ENCODE measurements around the gene FGF12. TPM values are rescaled to one million over a fixed set of nuclear protein-coding genes. Genes with fewer than 3 reads are reported as not detected.

FGF12 gene
- total and polyA plus RNA-seq, 3 experiments from 2014 or later: not detected

- no peak overlapping the region for H3K27ac Mint-ChIP-seq
- no peak for DNase-seq
- no peak overlapping the region for H3K27ac ChIP-seq (ENCODE audit: low read depth, low read length)
- no peaks in the 10 kb centered on the region for H3K36me3 Mint-ChIP-seq
- H3K9me3 ChIP-seq (ENCODE audit: low read length): no peaks in the 10 kb centered on the region
- ChIA-PET CTCF (no interaction called here), POLR2A (no interaction called here)
- H3K4me1 ChIP-seq (ENCODE audit: insufficient read depth, low read length): no peaks in the 10 kb centered on the region
- H3K9me3 Mint-ChIP-seq: peaks cover 0 to 10% (median 0%) of the 10 kb centered on the region in 5 donors
- no peaks in the 10 kb centered on the region for H3K27me3 Mint-ChIP-seq
- no peaks in the 10 kb centered on the region for H3K36me3 ChIP-seq (ENCODE audit: insufficient read depth, low read length)
- no peak overlapping the region for H3K4me3 ChIP-seq (ENCODE audit: low read length)
- H3K27me3 ChIP-seq (ENCODE audit: insufficient read depth, low read length, poor library complexity, severe bottlenecking): no peaks in the 10 kb centered on the region
- H3K4me3 Mint-ChIP-seq: no peak overlapping the region
- H3K4me1 Mint-ChIP-seq: no peaks in the 10 kb centered on the region
Measured at GRCh38 chr3:192351441-192351840, 375.9 kb downstream of the FGF12 start.

- no peak for DNase-seq
- ChIA-PET CTCF (no interaction called here), POLR2A (no interaction called here)
- peaks cover 0 to 1% of the 10 kb centered on the region in 2 donors for H3K27me3 Mint-ChIP-seq
- H3K4me3 Mint-ChIP-seq: no peak overlapping the region
- H3K27ac Mint-ChIP-seq: no peak overlapping the region
- Histone ChIP-seq H3K36me3 (ENCODE audit: insufficient read depth, low read length) (no peaks in the 10 kb centered on the region), H3K27ac (ENCODE audit: low read depth, low read length) (no peak overlapping the region), H3K27me3 (ENCODE audit: insufficient read depth, low read length, poor library complexity, severe bottlenecking) (no peaks in the 10 kb centered on the region), H3K9me3 (ENCODE audit: low read length) (no peaks in the 10 kb centered on the region), H3K4me1 (ENCODE audit: insufficient read depth, low read length) (no peaks in the 10 kb centered on the region), H3K4me3 (ENCODE audit: low read length) (no peak overlapping the region)
- peaks cover 0 to 7% (median 0%) of the 10 kb centered on the region in 5 donors for H3K9me3 Mint-ChIP-seq
- H3K4me1 Mint-ChIP-seq: no peaks in the 10 kb centered on the region
- H3K36me3 Mint-ChIP-seq: peaks cover 0 to 2% (median 0%) of the 10 kb centered on the region in 3 donors
Measured at GRCh38 chr3:192340031-192340430, 387.3 kb downstream of the FGF12 start.

- DNase-seq: no peak
- Mint-ChIP-seq H3K4me1 (no peaks in the 10 kb centered on the region), H3K27ac (no peak overlapping the region), H3K36me3 (peaks cover 0 to 2% (median 0%) of the 10 kb centered on the region in 3 donors), H3K27me3 (peaks cover 0 to 1% of the 10 kb centered on the region in 2 donors), H3K4me3 (no peak overlapping the region), H3K9me3 (peaks cover 0 to 7% (median 0%) of the 10 kb centered on the region in 5 donors)
- Histone ChIP-seq H3K4me1 (ENCODE audit: insufficient read depth, low read length) (no peaks in the 10 kb centered on the region), H3K27ac (ENCODE audit: low read depth, low read length) (no peak overlapping the region), H3K36me3 (ENCODE audit: insufficient read depth, low read length) (no peaks in the 10 kb centered on the region), H3K27me3 (ENCODE audit: insufficient read depth, low read length, poor library complexity, severe bottlenecking) (no peaks in the 10 kb centered on the region), H3K4me3 (ENCODE audit: low read length) (no peak overlapping the region), H3K9me3 (ENCODE audit: low read length) (no peaks in the 10 kb centered on the region)
- ChIA-PET POLR2A (no interaction called here), CTCF (no interaction called here)
Measured at GRCh38 chr3:192339214-192339613, 388.1 kb downstream of the FGF12 start.

GRCh38 chr3:192336286-192336685, 391.1 kb downstream of the FGF12 start:
- no peak for DNase-seq
- Histone ChIP-seq H3K4me3 (ENCODE audit: low read length) (no peak overlapping the region), H3K27me3 (ENCODE audit: insufficient read depth, low read length, poor library complexity, severe bottlenecking) (no peaks in the 10 kb centered on the region), H3K4me1 (ENCODE audit: insufficient read depth, low read length) (no peaks in the 10 kb centered on the region), H3K27ac (ENCODE audit: low read depth, low read length) (no peak overlapping the region), H3K36me3 (ENCODE audit: insufficient read depth, low read length) (no peaks in the 10 kb centered on the region), H3K9me3 (ENCODE audit: low read length) (no peaks in the 10 kb centered on the region)
- Mint-ChIP-seq H3K4me1 (peaks cover 0 to 16% (median 13%) of the 10 kb centered on the region in 3 donors), H3K4me3 (no peak overlapping the region), H3K9me3 (peaks cover 0 to 7% (median 0%) of the 10 kb centered on the region in 5 donors), H3K27ac (no peak overlapping the region), H3K36me3 (no peaks in the 10 kb centered on the region), H3K27me3 (no peaks in the 10 kb centered on the region)
- POLR2A ChIA-PET: no interaction called here
- CTCF ChIA-PET: no interaction called here

GRCh38 chr3:192332386-192333291, 394.7 kb downstream of the FGF12 start:
- DNase-seq: no peak
- no peak overlapping the region for H3K4me3 ChIP-seq (ENCODE audit: low read length)
- H3K9me3 Mint-ChIP-seq: no peaks in the 10 kb centered on the region
- H3K36me3 Mint-ChIP-seq: no peaks in the 10 kb centered on the region
- H3K9me3 ChIP-seq (ENCODE audit: low read length): no peaks in the 10 kb centered on the region
- H3K4me3 Mint-ChIP-seq: peak overlapping the region in 6 of 7 donors; percentile 23 to 69 (median 30)
- no peaks in the 10 kb centered on the region for H3K36me3 ChIP-seq (ENCODE audit: insufficient read depth, low read length)
- peaks cover 0 to 23% (median 17%) of the 10 kb centered on the region in 3 donors for H3K4me1 Mint-ChIP-seq
- peak overlapping the region in 3 of 8 donors; percentile 21 to 71 (median 23) for H3K27ac Mint-ChIP-seq
- H3K4me1 ChIP-seq (ENCODE audit: insufficient read depth, low read length): no peaks in the 10 kb centered on the region
- H3K27ac ChIP-seq (ENCODE audit: low read depth, low read length): no peak overlapping the region
- CTCF ChIA-PET: no interaction called here
- POLR2A ChIA-PET: no interaction called here
- H3K27me3 Mint-ChIP-seq: no peaks in the 10 kb centered on the region
- H3K27me3 ChIP-seq (ENCODE audit: insufficient read depth, low read length, poor library complexity, severe bottlenecking): no peaks in the 10 kb centered on the region

GRCh38 chr3:192331749-192332385, 395.5 kb downstream of the FGF12 start:
- H3K4me3 Mint-ChIP-seq: peak overlapping the region in 6 of 7 donors; percentile 33 to 67 (median 52)
- Histone ChIP-seq H3K9me3 (ENCODE audit: low read length) (no peaks in the 10 kb centered on the region), H3K27me3 (ENCODE audit: insufficient read depth, low read length, poor library complexity, severe bottlenecking) (no peaks in the 10 kb centered on the region), H3K4me3 (ENCODE audit: low read length) (no peak overlapping the region), H3K36me3 (ENCODE audit: insufficient read depth, low read length) (no peaks in the 10 kb centered on the region), H3K4me1 (ENCODE audit: insufficient read depth, low read length) (no peaks in the 10 kb centered on the region), H3K27ac (ENCODE audit: low read depth, low read length) (no peak overlapping the region)
- peaks cover 0 to 23% (median 17%) of the 10 kb centered on the region in 3 donors for H3K4me1 Mint-ChIP-seq
- H3K36me3 Mint-ChIP-seq: no peaks in the 10 kb centered on the region
- DNase-seq: no peak
- H3K27me3 Mint-ChIP-seq: no peaks in the 10 kb centered on the region
- ChIA-PET CTCF (no interaction called here), POLR2A (no interaction called here)
- H3K9me3 Mint-ChIP-seq: no peaks in the 10 kb centered on the region
- peak overlapping the region in 4 of 8 donors; percentile 15 to 52 (median 18) for H3K27ac Mint-ChIP-seq

- H3K4me3 Mint-ChIP-seq: no peak overlapping the region
- ChIA-PET POLR2A (no interaction called here), CTCF (no interaction called here)
- H3K4me1 Mint-ChIP-seq: peaks cover 0 to 11% (median 8%) of the 10 kb centered on the region in 3 donors
- no peak overlapping the region for H3K27ac ChIP-seq (ENCODE audit: low read depth, low read length)
- H3K27me3 ChIP-seq (ENCODE audit: insufficient read depth, low read length, poor library complexity, severe bottlenecking): no peaks in the 10 kb centered on the region
- DNase-seq: no peak
- H3K27me3 Mint-ChIP-seq: no peaks in the 10 kb centered on the region
- H3K27ac Mint-ChIP-seq: no peak overlapping the region
- peaks cover 0 to 9% (median 1%) of the 10 kb centered on the region in 5 donors for H3K9me3 Mint-ChIP-seq
- no peak overlapping the region for H3K4me3 ChIP-seq (ENCODE audit: low read length)
- H3K9me3 ChIP-seq (ENCODE audit: low read length): no peaks in the 10 kb centered on the region
- H3K36me3 ChIP-seq (ENCODE audit: insufficient read depth, low read length): no peaks in the 10 kb centered on the region
- H3K36me3 Mint-ChIP-seq: no peaks in the 10 kb centered on the region
- no peaks in the 10 kb centered on the region for H3K4me1 ChIP-seq (ENCODE audit: insufficient read depth, low read length)
Measured at GRCh38 chr3:192326656-192327055, 400.7 kb downstream of the FGF12 start.

- Mint-ChIP-seq H3K4me1 (no peaks in the 10 kb centered on the region), H3K27me3 (peaks cover 0 to 2% of the 10 kb centered on the region in 2 donors), H3K27ac (no peak overlapping the region), H3K36me3 (no peaks in the 10 kb centered on the region), H3K4me3 (no peak overlapping the region), H3K9me3 (peaks cover 0 to 12% (median 3%) of the 10 kb centered on the region in 5 donors)
- POLR2A ChIA-PET: no interaction called here
- H3K36me3 ChIP-seq (ENCODE audit: insufficient read depth, low read length): no peaks in the 10 kb centered on the region
- DNase-seq: no peak
- CTCF ChIA-PET: no interaction called here
- H3K9me3 ChIP-seq (ENCODE audit: low read length): no peaks in the 10 kb centered on the region
- H3K27ac ChIP-seq (ENCODE audit: low read depth, low read length): no peak overlapping the region
- no peaks in the 10 kb centered on the region for H3K27me3 ChIP-seq (ENCODE audit: insufficient read depth, low read length, poor library complexity, severe bottlenecking)
- H3K4me1 ChIP-seq (ENCODE audit: insufficient read depth, low read length): no peaks in the 10 kb centered on the region
- H3K4me3 ChIP-seq (ENCODE audit: low read length): no peak overlapping the region
Measured at GRCh38 chr3:192317564-192317963, 409.8 kb downstream of the FGF12 start.

Measured in CD8-positive, alpha-beta memory T cell (primary cell).